Skeletal muscle satellite cell (primary cell): Measurements from ENCODE around the gene DISP1.

Source experiments
- H3K27me3 ChIP-seq: 2 replicates; pipeline ENCODE4 v1.7.0; 2013; ENCODE audit warnings: low read length; ENCODE audit not compliant: control insufficient read depth, insufficient read depth
- H3K36me3 ChIP-seq: 2 replicates; pipeline ENCODE4 v1.7.0; 2013; ENCODE audit warnings: mild to moderate bottlenecking, control low read depth, low read length; ENCODE audit not compliant: insufficient read depth
- H3K4me1 ChIP-seq: 2 replicates; pipeline ENCODE4 v1.7.0; 2013; ENCODE audit warnings: low read length; ENCODE audit not compliant: control insufficient read depth, insufficient read depth
- H3K4me2 ChIP-seq: 2 replicates; pipeline ENCODE4 v1.7.0; 2013; ENCODE audit warnings: mild to moderate bottlenecking, low read length
- H3K4me3 ChIP-seq: 2 replicates; pipeline ENCODE4 v1.7.0; 2013; ENCODE audit warnings: low read length
- H3K9ac ChIP-seq: 2 replicates; pipeline ENCODE4 v1.7.0; 2013; ENCODE audit warnings: mild to moderate bottlenecking, low read depth, low read length, moderate library complexity
- H3K9me3 ChIP-seq: replicated peaks from 2 replicates; pipeline ENCODE4 v1.7.0; 2013; ENCODE audit warnings: mild to moderate bottlenecking, control low read depth, low read length

DISP1 gene

DNA sequence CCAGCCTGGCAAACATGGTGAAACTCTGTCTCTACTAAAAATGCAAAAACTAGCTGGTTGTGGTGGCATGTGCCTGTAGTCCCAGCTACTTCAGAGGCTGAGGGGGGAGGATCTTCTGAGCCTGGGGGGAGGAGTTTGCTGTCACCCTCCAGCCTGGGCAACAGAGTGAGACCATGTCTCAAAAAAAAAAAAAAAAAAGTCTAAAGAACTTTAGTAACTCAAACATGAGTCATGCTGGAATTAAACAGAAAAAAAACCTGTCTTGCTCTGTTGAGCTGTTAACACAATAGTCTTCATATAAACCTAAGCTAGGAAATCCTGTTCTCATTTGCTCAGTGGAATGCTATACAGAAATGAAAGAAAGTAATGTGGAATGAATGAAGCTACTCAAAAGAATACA is 16.7 kb upstream of the DISP1 start:
- Histone ChIP-seq H3K4me3 (no peak overlapping the region), H3K4me1 (no peaks in the 10 kb centered on the region), H3K9me3 (no peaks in the 10 kb centered on the region), H3K9ac (no peak overlapping the region), H3K4me2 (no peak overlapping the region), H3K27me3 (no peaks in the 10 kb centered on the region), H3K36me3 (no peaks in the 10 kb centered on the region)

GRCh38 chr1:222798975-222799374 is 15.9 kb upstream of the DISP1 start:
- no peaks in the 10 kb centered on the region for H3K27me3 ChIP-seq
- no peak overlapping the region for H3K9ac ChIP-seq
- no peaks in the 10 kb centered on the region for H3K36me3 ChIP-seq
- no peaks in the 10 kb centered on the region for H3K4me1 ChIP-seq
- H3K9me3 ChIP-seq, result no peaks in the 10 kb centered on the region
- no peak overlapping the region for H3K4me3 ChIP-seq
- no peak overlapping the region for H3K4me2 ChIP-seq

DNA sequence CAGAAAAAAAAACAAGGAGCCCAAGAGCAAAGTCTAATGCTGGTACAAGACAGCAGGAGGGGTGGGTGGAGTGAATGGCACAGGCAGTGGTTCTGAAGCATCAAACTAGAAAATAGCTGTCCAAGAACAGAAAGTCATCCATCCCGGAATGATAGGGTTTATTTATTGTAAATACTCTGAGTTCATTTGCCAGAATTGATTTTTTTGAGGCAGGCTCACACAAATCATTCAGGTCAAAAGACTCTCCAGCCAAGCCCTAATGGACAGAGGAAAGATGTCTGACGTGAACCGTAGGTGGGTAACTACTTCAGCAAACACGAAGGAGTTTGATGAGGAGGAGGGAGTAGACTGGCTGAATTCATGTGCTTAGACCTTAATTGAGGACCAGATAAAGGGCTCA is 13.8 kb upstream of the DISP1 start:
- Histone ChIP-seq H3K4me3 (no peak overlapping the region), H3K36me3 (no peaks in the 10 kb centered on the region), H3K4me2 (no peak overlapping the region), H3K9me3 (no peaks in the 10 kb centered on the region), H3K4me1 (no peaks in the 10 kb centered on the region), H3K9ac (no peak overlapping the region), H3K27me3 (no peaks in the 10 kb centered on the region)

- H3K9me3 ChIP-seq, result no peaks in the 10 kb centered on the region
- no peak overlapping the region for H3K4me3 ChIP-seq
- H3K27me3 ChIP-seq, result no peaks in the 10 kb centered on the region
- no peak overlapping the region for H3K9ac ChIP-seq
- H3K36me3 ChIP-seq, result no peaks in the 10 kb centered on the region
- H3K4me2 ChIP-seq, result no peak overlapping the region
- peaks cover 23% of the 10 kb centered on the region for H3K4me1 ChIP-seq
Measured at GRCh38 chr1:222811671-222812070, 3.2 kb upstream of the DISP1 start.

- no peaks in the 10 kb centered on the region for H3K27me3 ChIP-seq
- H3K4me2 ChIP-seq, result peak overlapping the region; percentile 91
- no peaks in the 10 kb centered on the region for H3K9me3 ChIP-seq
- peak overlapping the region; percentile 92 for H3K4me3 ChIP-seq
- H3K36me3 ChIP-seq, result no peaks in the 10 kb centered on the region
- peaks cover 40% of the 10 kb centered on the region for H3K4me1 ChIP-seq
- peak overlapping the region; percentile 94 for H3K9ac ChIP-seq
Measured at GRCh38 chr1:222813866-222814535, 838 bp upstream of the DISP1 start.

DNA sequence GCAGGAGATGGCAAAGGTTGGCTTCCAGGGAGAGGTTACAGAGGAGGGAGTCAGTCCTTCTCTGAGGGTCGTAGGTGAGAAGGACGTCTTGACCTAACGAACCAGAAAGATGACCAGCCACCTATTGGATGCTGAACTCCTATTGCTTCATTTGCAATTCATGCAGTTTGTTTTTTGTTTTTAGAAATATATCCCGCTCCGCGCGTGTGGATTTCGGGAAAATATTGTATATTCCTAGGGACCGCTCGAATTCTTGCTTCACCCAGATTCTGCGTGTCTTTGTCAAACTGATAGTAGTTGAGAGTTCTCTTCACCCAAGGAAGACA is 564 bp downstream of the DISP1 start:
- Histone ChIP-seq H3K4me2 (peak overlapping the region; percentile 91), H3K27me3 (no peaks in the 10 kb centered on the region), H3K9me3 (no peaks in the 10 kb centered on the region), H3K4me3 (peak overlapping the region; percentile 92), H3K36me3 (no peaks in the 10 kb centered on the region), H3K9ac (peak overlapping the region; percentile 94), H3K4me1 (peaks cover 40% of the 10 kb centered on the region)

GRCh38 chr1:222817529-222817928 is 2.7 kb downstream of the DISP1 start:
- H3K4me1 ChIP-seq, result peaks cover 40% of the 10 kb centered on the region
- H3K4me2 ChIP-seq, result peak overlapping the region; percentile 41
- H3K9ac ChIP-seq, result no peak overlapping the region
- no peaks in the 10 kb centered on the region for H3K9me3 ChIP-seq
- no peaks in the 10 kb centered on the region for H3K27me3 ChIP-seq
- H3K4me3 ChIP-seq, result no peak overlapping the region
- no peaks in the 10 kb centered on the region for H3K36me3 ChIP-seq

DNA sequence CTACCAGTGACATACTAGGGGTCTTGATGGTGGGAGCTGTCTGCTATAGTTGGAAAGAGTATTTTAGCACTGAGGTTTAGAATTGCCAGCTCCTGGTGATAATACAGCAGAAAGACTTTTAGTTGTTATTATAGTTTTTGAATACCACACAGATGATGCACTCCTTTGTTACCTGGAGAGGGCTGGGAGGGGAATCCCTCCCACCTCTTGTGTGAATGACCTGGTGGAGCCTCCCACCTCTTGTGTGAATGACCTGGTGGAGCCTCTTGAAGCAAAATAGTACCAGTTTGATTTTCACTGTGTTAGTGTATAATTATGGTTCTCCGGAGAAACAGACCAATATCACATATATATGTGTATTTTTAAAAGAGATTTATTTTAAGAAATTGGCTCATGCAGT is 3.3 kb downstream of the DISP1 start:
- H3K27me3 ChIP-seq, result no peaks in the 10 kb centered on the region
- no peak overlapping the region for H3K9ac ChIP-seq
- peak overlapping the region; percentile 30 for H3K4me2 ChIP-seq
- H3K4me1 ChIP-seq, result peaks cover 39% of the 10 kb centered on the region
- H3K9me3 ChIP-seq, result no peaks in the 10 kb centered on the region
- H3K4me3 ChIP-seq, result no peak overlapping the region
- no peaks in the 10 kb centered on the region for H3K36me3 ChIP-seq

GRCh38 chr1:222820171-222820712 is 5.4 kb downstream of the DISP1 start:
- H3K27me3 ChIP-seq, result no peaks in the 10 kb centered on the region
- no peaks in the 10 kb centered on the region for H3K36me3 ChIP-seq
- no peak overlapping the region for H3K4me3 ChIP-seq
- no peaks in the 10 kb centered on the region for H3K9me3 ChIP-seq
- H3K9ac ChIP-seq, result no peak overlapping the region
- peaks cover 28% of the 10 kb centered on the region for H3K4me1 ChIP-seq
- H3K4me2 ChIP-seq, result no peak overlapping the region

DNA sequence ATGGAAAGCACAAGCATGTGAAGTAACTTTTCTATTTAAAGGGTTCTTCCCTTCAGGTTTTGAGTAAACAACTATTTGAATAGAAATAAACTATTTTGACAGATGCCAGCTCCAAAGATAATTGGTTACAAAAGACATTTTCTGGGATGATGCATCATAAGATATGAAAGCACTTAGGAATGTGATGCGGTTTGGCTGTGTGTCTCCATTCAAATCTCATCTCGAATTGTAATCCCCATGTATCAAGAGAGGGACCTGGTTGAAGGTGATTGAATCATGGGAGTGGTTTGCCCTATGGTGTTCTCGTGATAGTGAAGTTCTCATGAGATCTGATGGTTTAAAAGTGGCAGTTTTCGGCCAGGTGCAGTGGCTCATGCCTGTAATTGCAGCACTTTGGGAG is 6.4 kb downstream of the DISP1 start:
- H3K9me3 ChIP-seq, result no peaks in the 10 kb centered on the region
- no peak overlapping the region for H3K4me3 ChIP-seq
- no peaks in the 10 kb centered on the region for H3K27me3 ChIP-seq
- H3K36me3 ChIP-seq, result no peaks in the 10 kb centered on the region
- no peak overlapping the region for H3K9ac ChIP-seq
- peaks cover 30% of the 10 kb centered on the region for H3K4me1 ChIP-seq
- H3K4me2 ChIP-seq, result no peak overlapping the region

DNA sequence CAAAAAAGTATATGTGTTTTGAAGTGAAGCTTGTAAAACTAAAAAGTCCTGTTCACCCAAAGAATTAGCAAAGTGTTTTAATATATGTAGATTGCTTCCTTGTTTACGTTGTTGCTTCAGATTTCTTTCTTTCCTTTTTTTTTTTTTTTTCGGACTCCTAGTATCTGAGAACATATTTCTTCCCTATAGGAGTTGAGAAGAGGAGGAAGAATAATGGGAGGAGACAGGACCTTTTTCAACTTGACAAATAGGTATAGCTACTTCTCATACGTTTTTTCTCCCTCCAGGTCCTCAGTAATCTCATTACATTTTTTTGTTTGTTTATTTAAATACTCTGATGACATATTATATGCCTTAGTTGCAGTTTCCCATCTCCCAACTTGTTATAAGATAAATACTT is 8.9 kb downstream of the DISP1 start:
- Histone ChIP-seq H3K9me3 (no peaks in the 10 kb centered on the region), H3K9ac (no peak overlapping the region), H3K27me3 (no peaks in the 10 kb centered on the region), H3K36me3 (no peaks in the 10 kb centered on the region), H3K4me2 (no peak overlapping the region), H3K4me1 (peaks cover 9% of the 10 kb centered on the region), H3K4me3 (no peak overlapping the region)

DNA sequence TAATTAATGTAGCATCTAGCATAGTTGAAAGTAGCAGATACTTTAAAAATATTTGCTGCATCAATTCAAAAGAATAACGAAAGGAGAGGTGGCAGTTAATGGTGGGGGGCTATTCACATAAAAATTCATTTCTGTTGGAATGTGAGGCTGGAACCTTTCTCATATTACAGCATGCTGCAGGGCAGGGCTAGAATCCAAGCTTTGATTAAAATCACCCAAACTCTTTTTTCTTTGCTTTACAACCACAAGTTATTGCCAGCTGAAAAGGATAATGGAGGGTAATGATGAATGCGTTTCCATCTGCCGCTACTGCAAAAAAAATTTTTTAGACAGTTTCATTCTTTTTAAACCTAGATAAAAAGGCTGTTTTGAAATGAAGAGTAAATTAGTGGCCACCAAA is 9.8 kb downstream of the DISP1 start:
- H3K36me3 ChIP-seq, result no peaks in the 10 kb centered on the region
- no peak overlapping the region for H3K9ac ChIP-seq
- no peak overlapping the region for H3K4me3 ChIP-seq
- peaks cover 9% of the 10 kb centered on the region for H3K4me1 ChIP-seq
- no peaks in the 10 kb centered on the region for H3K9me3 ChIP-seq
- peak overlapping the region; percentile 20 for H3K4me2 ChIP-seq
- no peaks in the 10 kb centered on the region for H3K27me3 ChIP-seq
